ENCODE data around the gene NSG1. TPM values are rescaled to one million over a fixed set of nuclear protein-coding genes. Genes with fewer than 3 reads are reported as not detected.

NSG1 gene
- total and polyA plus RNA-seq, 2 donors = 2.6 to 7.6 TPM

GRCh38 chr4:4364486-4365208 lies 22.3 kb upstream of the NSG1 start:
- H3K27me3 ChIP-seq (ENCODE audit: control insufficient read depth in 2 of 2, insufficient read depth in 1 of 2, low read length in 1 of 2) = no peaks in the 10 kb centered on the region
- 92% methylated on average over 9 of the region's 9 CpGs for WGBS
- H3K9me3 ChIP-seq (ENCODE audit: control insufficient read depth in 2 of 2, insufficient read depth in 1 of 2, low read length in 1 of 2) = peaks cover 0 to 4% of the 10 kb centered on the region in 2 donors
- H3K4me3 ChIP-seq (ENCODE audit: low read length in 2 of 2) = no peak overlapping the region
- no peaks in the 10 kb centered on the region for H3K4me1 ChIP-seq (ENCODE audit: control insufficient read depth in 2 of 2, insufficient read depth in 2 of 2, low read length in 2 of 2)
- DNase-seq (ENCODE audit: low read depth in 6 of 9, low spot score in 9 of 9) = no peak
- no peaks in the 10 kb centered on the region for H3K36me3 ChIP-seq (ENCODE audit: control insufficient read depth in 2 of 2, insufficient read depth in 2 of 2, low read length in 1 of 2)
- H3K27ac ChIP-seq (ENCODE audit: low read depth in 1 of 2, low read length in 1 of 2) = no peak overlapping the region

- Histone ChIP-seq H3K27me3 (ENCODE audit: control insufficient read depth in 2 of 2, insufficient read depth in 1 of 2, low read length in 1 of 2) (no peaks in the 10 kb centered on the region), H3K9me3 (ENCODE audit: control insufficient read depth in 2 of 2, insufficient read depth in 1 of 2, low read length in 1 of 2) (peaks cover 0 to 4% of the 10 kb centered on the region in 2 donors), H3K4me3 (ENCODE audit: low read length in 2 of 2) (no peak overlapping the region), H3K27ac (ENCODE audit: low read depth in 1 of 2, low read length in 1 of 2) (no peak overlapping the region), H3K36me3 (ENCODE audit: control insufficient read depth in 2 of 2, insufficient read depth in 2 of 2, low read length in 1 of 2) (no peaks in the 10 kb centered on the region), H3K4me1 (ENCODE audit: control insufficient read depth in 2 of 2, insufficient read depth in 2 of 2, low read length in 2 of 2) (no peaks in the 10 kb centered on the region)
- 83% methylated on average over 11 of the region's 11 CpGs for WGBS
- DNase-seq (ENCODE audit: low read depth in 6 of 9, low spot score in 9 of 9) = no peak
Measured at GRCh38 chr4:4368809-4369580, 17.9 kb upstream of the NSG1 start.

GRCh38 chr4:4374388-4375098 lies 12.4 kb upstream of the NSG1 start:
- H3K4me3 ChIP-seq (ENCODE audit: low read length in 2 of 2) = no peak overlapping the region
- no peak for DNase-seq (ENCODE audit: low read depth in 6 of 9, low spot score in 9 of 9)
- H3K9me3 ChIP-seq (ENCODE audit: control insufficient read depth in 2 of 2, insufficient read depth in 1 of 2, low read length in 1 of 2) = no peaks in the 10 kb centered on the region
- H3K27me3 ChIP-seq (ENCODE audit: control insufficient read depth in 2 of 2, insufficient read depth in 1 of 2, low read length in 1 of 2) = peaks cover 0 to 7% of the 10 kb centered on the region in 2 donors
- H3K4me1 ChIP-seq (ENCODE audit: control insufficient read depth in 2 of 2, insufficient read depth in 2 of 2, low read length in 2 of 2) = no peaks in the 10 kb centered on the region
- 83% methylated on average over 6 of the region's 6 CpGs for WGBS
- H3K27ac ChIP-seq (ENCODE audit: low read depth in 1 of 2, low read length in 1 of 2) = no peak overlapping the region
- H3K36me3 ChIP-seq (ENCODE audit: control insufficient read depth in 2 of 2, insufficient read depth in 2 of 2, low read length in 1 of 2) = no peaks in the 10 kb centered on the region

- Histone ChIP-seq H3K4me1 (ENCODE audit: control insufficient read depth in 2 of 2, insufficient read depth in 2 of 2, low read length in 2 of 2) (no peaks in the 10 kb centered on the region), H3K4me3 (ENCODE audit: low read length in 2 of 2) (no peak overlapping the region), H3K36me3 (ENCODE audit: control insufficient read depth in 2 of 2, insufficient read depth in 2 of 2, low read length in 1 of 2) (no peaks in the 10 kb centered on the region), H3K27ac (ENCODE audit: low read depth in 1 of 2, low read length in 1 of 2) (no peak overlapping the region), H3K27me3 (ENCODE audit: control insufficient read depth in 2 of 2, insufficient read depth in 1 of 2, low read length in 1 of 2) (peaks cover 0 to 19% of the 10 kb centered on the region in 2 donors), H3K9me3 (ENCODE audit: control insufficient read depth in 2 of 2, insufficient read depth in 1 of 2, low read length in 1 of 2) (no peaks in the 10 kb centered on the region)
- 85% methylated on average over 4 of the region's 4 CpGs for WGBS
- DNase-seq (ENCODE audit: low read depth in 6 of 9, low spot score in 9 of 9) = no peak
Measured at GRCh38 chr4:4376074-4376473, 10.8 kb upstream of the NSG1 start.

DNA sequence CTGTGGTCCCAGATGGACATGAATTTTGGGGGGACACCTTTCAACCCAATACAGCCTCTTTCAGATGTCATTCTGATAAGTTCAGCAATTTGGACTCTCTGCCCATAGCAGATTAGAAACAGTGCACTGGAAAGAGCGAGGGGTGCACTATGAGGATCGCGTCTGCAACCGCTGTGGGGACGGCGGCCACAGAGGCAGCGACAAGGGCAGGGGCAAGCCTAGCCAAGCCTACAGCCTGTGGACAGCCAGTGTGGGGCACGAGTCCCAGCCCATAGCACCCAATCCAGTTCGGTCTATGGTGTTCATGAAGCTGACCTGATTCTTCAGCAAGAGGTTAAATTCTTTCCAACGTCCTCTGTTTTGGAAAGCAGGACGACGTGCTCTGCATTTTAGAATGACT lies 9.7 kb upstream of the NSG1 start:
- no peak overlapping the region for H3K27ac ChIP-seq (ENCODE audit: low read depth in 1 of 2, low read length in 1 of 2)
- no peaks in the 10 kb centered on the region for H3K4me1 ChIP-seq (ENCODE audit: control insufficient read depth in 2 of 2, insufficient read depth in 2 of 2, low read length in 2 of 2)
- no peak overlapping the region for H3K4me3 ChIP-seq (ENCODE audit: low read length in 2 of 2)
- DNase-seq (ENCODE audit: low read depth in 6 of 9, low spot score in 9 of 9) = no peak
- peaks cover 0 to 21% of the 10 kb centered on the region in 2 donors for H3K27me3 ChIP-seq (ENCODE audit: control insufficient read depth in 2 of 2, insufficient read depth in 1 of 2, low read length in 1 of 2)
- no peaks in the 10 kb centered on the region for H3K36me3 ChIP-seq (ENCODE audit: control insufficient read depth in 2 of 2, insufficient read depth in 2 of 2, low read length in 1 of 2)
- no peaks in the 10 kb centered on the region for H3K9me3 ChIP-seq (ENCODE audit: control insufficient read depth in 2 of 2, insufficient read depth in 1 of 2, low read length in 1 of 2)
- WGBS = 93% methylated on average over 12 of the region's 12 CpGs

GRCh38 chr4:4377732-4378460 lies 9.0 kb upstream of the NSG1 start:
- H3K27ac ChIP-seq (ENCODE audit: low read depth in 1 of 2, low read length in 1 of 2) = no peak overlapping the region
- no peaks in the 10 kb centered on the region for H3K4me1 ChIP-seq (ENCODE audit: control insufficient read depth in 2 of 2, insufficient read depth in 2 of 2, low read length in 2 of 2)
- no peaks in the 10 kb centered on the region for H3K36me3 ChIP-seq (ENCODE audit: control insufficient read depth in 2 of 2, insufficient read depth in 2 of 2, low read length in 1 of 2)
- H3K4me3 ChIP-seq (ENCODE audit: low read length in 2 of 2) = no peak overlapping the region
- 91% methylated on average over 23 of the region's 23 CpGs for WGBS
- DNase-seq (ENCODE audit: low read depth in 6 of 9, low spot score in 9 of 9) = no peak
- peaks cover 0 to 28% of the 10 kb centered on the region in 2 donors for H3K27me3 ChIP-seq (ENCODE audit: control insufficient read depth in 2 of 2, insufficient read depth in 1 of 2, low read length in 1 of 2)
- no peaks in the 10 kb centered on the region for H3K9me3 ChIP-seq (ENCODE audit: control insufficient read depth in 2 of 2, insufficient read depth in 1 of 2, low read length in 1 of 2)

- no peak overlapping the region for H3K27ac ChIP-seq (ENCODE audit: low read depth in 1 of 2, low read length in 1 of 2)
- WGBS = 50% methylated on average over 6 of the region's 6 CpGs
- H3K4me3 ChIP-seq (ENCODE audit: low read length in 2 of 2) = no peak overlapping the region
- H3K27me3 ChIP-seq (ENCODE audit: control insufficient read depth in 2 of 2, insufficient read depth in 1 of 2, low read length in 1 of 2) = peaks cover 6 to 45% of the 10 kb centered on the region in 2 donors
- no peaks in the 10 kb centered on the region for H3K4me1 ChIP-seq (ENCODE audit: control insufficient read depth in 2 of 2, insufficient read depth in 2 of 2, low read length in 2 of 2)
- H3K9me3 ChIP-seq (ENCODE audit: control insufficient read depth in 2 of 2, insufficient read depth in 1 of 2, low read length in 1 of 2) = no peaks in the 10 kb centered on the region
- H3K36me3 ChIP-seq (ENCODE audit: control insufficient read depth in 2 of 2, insufficient read depth in 2 of 2, low read length in 1 of 2) = no peaks in the 10 kb centered on the region
- DNase-seq (ENCODE audit: low read depth in 6 of 9, low spot score in 9 of 9) = no peak
Measured at GRCh38 chr4:4379540-4380087, 7.3 kb upstream of the NSG1 start.

GRCh38 chr4:4383085-4383484 lies 3.8 kb upstream of the NSG1 start:
- Histone ChIP-seq H3K9me3 (ENCODE audit: control insufficient read depth in 2 of 2, insufficient read depth in 1 of 2, low read length in 1 of 2) (no peaks in the 10 kb centered on the region), H3K36me3 (ENCODE audit: control insufficient read depth in 2 of 2, insufficient read depth in 2 of 2, low read length in 1 of 2) (no peaks in the 10 kb centered on the region), H3K4me1 (ENCODE audit: control insufficient read depth in 2 of 2, insufficient read depth in 2 of 2, low read length in 2 of 2) (peaks cover 10 to 12% of the 10 kb centered on the region in 2 donors), H3K27ac (ENCODE audit: low read depth in 1 of 2, low read length in 1 of 2) (no peak overlapping the region), H3K4me3 (ENCODE audit: low read length in 2 of 2) (no peak overlapping the region), H3K27me3 (ENCODE audit: control insufficient read depth in 2 of 2, insufficient read depth in 1 of 2, low read length in 1 of 2) (peaks cover 24 to 73% of the 10 kb centered on the region in 2 donors)
- 87% methylated on average over 3 of the region's 3 CpGs for WGBS
- no peak for DNase-seq (ENCODE audit: low read depth in 6 of 9, low spot score in 9 of 9)
